Transverse colon (tissue), 3 donors: ENCODE measurements around the gene MGMT.

Experiments used
- EP300 ChIP-seq: sonication (generic); formaldehyde crosslinking; IDR thresholded peaks from one replicate; pipeline ENCODE4 v1.6.1; 2017; ENCODE audit warnings: antibody characterized with exemption, low read depth
- POLR2A ChIP-seq: fragments of 450-650 bp; IDR thresholded peaks from one replicate; pipeline ENCODE4 v1.6.1; 2016; ENCODE audit warnings: antibody characterized with exemption, mild to moderate bottlenecking, moderate library complexity
- TF ChIP-seq, protein P1 (sequence below), 5 experiments: fragments of 200-600 bp in 3 of 5; fragments of 450-650 bp in 2 of 5; sonication (generic) in 3 of 5; IDR thresholded peaks; 1 replicate in 2 of 5; 2 replicates in 3 of 5; pipeline ENCODE4 v1.5.1; 2016 to 2017; ENCODE audit warnings: antibody characterized with exemption in 5 of 5, inconsistent platforms in 3 of 5, mild to moderate bottlenecking in 2 of 5, moderate library complexity in 1 of 5

GRCh38 chr10:129497013-129497412, 30.0 kb downstream of the MGMT start:
- TF ChIP-seq, protein P1, sequence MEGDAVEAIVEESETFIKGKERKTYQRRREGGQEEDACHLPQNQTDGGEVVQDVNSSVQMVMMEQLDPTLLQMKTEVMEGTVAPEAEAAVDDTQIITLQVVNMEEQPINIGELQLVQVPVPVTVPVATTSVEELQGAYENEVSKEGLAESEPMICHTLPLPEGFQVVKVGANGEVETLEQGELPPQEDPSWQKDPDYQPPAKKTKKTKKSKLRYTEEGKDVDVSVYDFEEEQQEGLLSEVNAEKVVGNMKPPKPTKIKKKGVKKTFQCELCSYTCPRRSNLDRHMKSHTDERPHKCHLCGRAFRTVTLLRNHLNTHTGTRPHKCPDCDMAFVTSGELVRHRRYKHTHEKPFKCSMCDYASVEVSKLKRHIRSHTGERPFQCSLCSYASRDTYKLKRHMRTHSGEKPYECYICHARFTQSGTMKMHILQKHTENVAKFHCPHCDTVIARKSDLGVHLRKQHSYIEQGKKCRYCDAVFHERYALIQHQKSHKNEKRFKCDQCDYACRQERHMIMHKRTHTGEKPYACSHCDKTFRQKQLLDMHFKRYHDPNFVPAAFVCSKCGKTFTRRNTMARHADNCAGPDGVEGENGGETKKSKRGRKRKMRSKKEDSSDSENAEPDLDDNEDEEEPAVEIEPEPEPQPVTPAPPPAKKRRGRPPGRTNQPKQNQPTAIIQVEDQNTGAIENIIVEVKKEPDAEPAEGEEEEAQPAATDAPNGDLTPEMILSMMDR (IDR thresholded peaks at IDR 0.05), result no peak
- TF ChIP-seq EP300 (no peak), POLR2A (no peak)
